GM21717 (cell line): ENCODE measurements around the gene AUTS2.

Experiments used
- ATAC-seq: cut with Tn5 transposase; IDR thresholded peaks from one replicate; pipeline ENCODE4 v1.9.1; 2021; ENCODE audit warnings: mild to moderate bottlenecking, moderate library complexity; ENCODE audit not compliant: unreplicated experiment

Gene AUTS2

DNA sequence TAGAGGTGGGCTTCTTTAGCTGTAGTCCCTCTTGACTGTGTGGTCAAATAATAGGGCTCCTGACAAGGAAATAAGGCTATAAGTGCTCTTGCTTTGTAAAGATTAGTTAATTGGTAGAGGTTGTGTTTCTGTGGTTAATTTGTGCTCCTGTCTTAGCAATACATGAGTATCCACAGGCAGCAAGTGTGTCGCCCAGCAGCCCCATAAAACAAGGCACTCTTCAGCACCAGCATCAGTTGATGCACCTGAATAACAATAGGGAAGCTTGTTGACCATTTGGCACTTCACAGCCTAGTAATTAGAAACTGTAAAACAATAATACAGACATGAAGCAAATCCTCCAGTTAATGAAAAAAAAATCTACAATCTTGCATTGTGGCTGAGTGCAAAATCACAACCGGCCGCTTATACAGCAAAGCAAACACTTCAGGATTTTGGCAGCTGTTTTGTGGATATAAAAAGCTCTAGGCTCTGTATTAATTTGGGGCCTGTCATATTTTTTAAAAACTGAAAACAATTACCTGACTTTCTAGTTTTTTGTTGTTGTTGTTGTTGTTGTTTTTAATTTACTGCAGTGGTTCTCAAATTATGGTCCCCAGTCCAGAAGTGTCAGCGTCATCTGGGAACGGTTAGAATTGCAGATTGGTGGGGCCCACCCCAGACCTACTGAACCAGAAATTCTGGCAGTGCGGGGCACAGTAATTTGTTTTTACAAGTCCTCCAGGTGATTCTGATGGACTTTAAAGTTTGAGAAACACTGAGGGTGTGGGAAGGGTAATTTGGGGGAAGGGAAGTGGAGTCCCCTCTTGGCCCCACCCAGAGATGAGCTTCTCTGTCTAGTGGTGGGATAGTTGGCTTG lies 56.8 kb downstream of the AUTS2 start:
- ATAC-seq = no peak

DNA sequence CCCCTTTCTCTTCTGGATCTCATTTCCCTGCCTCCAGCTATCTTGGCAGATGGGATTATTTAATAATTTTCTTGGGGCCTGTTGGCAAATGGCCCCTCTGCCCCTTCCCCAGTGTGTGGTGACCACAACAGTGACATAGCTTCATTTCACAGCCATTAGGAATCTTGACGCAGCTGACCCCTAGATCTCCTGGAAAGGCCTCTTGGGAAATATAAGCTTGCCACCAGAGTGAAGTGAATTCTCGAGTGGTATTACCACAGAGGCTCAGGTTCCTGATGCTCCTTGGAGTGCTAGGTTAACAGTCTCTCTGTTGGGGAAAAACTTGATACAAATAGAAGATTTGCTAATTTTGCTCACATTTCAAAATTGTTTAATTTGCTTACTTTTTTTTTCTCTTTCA lies 57.8 kb downstream of the AUTS2 start:
- ATAC-seq = no peak

DNA sequence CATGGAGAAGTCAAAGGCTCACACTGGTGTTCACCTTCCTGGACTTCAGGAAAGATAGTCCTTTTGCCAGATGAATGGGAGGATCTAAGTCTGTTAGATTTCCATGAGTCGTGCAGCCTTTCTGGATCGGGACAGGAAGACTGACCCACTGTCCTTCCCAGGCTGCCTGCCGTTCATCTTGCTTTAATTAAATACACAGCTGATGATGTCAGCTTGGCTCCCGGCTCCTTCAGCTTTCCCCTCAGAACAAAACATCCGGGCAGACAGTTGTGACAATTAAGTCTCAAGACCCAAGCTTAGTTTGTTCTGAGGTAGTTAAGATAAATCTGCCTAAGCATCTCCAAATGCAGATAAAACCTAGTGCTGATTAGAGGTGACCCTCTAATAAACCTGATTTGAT lies 58.6 kb downstream of the AUTS2 start:
- no peak for ATAC-seq

DNA sequence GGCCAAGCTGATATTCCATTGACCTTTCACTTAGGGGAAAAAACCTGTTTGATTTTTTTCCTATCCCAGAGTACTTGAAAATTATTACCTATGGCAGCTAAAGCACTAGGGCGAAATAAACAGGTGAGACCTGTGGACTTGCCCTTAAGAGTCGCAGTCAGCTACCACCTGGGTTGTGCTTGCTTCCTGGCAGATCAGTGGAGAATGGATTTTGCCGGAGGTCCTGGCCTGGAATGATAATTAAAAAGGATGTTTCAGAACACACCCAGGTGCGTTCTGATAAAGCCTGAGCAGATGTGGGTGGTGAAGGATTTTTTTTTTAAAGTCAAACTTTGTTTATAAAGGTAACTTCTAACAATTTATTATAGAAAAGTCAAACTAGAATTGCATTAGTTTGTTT lies 59.1 kb downstream of the AUTS2 start:
- no peak for ATAC-seq

DNA sequence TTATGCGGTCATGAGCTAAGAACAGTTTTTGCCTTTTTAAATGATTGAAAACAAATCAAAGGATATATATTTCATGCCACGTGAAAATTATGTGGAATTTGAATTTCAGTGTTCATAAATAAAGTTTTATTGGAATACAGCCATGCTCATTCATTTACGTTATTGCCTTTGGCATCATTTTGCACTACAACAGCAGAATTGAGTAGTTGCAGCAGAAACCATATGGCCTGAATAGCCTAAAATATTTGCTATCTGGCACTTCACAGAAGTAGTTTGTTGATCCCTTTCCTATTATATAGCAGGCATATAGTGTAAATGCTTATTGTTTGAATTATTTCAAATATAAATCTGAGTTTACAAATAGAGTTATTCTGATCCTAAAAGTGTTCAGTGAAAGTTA lies 59.7 kb downstream of the AUTS2 start:
- no peak for ATAC-seq

DNA sequence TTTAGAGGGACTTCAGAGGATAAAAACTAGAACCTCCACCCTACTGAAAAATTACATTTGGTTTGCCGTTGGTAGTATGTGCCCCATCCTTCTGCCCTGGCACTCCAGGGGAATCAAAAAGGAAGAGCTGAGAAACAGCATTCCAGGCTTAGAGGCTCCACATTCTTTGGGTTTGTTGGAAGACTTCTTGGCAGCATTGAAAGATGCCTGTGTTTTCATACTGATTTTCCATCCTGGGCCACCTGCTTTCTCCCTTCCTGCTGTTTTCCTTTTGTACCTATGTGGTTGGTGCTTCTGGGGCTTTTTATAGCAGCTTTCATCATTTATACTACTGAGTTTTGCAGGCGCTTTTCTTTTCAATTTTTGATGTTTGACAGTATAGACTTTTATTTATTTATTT lies 61.7 kb downstream of the AUTS2 start:
- no peak for ATAC-seq

DNA sequence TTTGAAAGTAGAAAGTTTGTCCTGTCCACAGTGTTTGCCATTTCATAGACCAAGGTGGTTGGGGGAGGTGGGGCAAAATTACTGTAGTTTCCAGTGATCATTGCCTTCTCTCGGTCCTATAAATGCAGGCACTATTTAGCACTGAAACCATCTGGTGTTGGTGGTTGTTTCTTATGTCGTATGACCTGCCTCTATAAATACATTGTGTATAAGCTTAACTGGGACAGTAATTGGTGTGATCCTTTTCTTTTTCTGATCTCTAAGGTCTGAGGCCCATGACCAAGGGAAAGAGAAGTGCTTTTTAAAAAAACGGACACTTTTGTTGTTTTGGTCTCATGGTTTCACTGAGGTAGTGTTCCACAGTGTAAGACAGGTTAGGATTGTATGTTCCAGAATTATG lies 63.1 kb downstream of the AUTS2 start:
- no peak for ATAC-seq

DNA sequence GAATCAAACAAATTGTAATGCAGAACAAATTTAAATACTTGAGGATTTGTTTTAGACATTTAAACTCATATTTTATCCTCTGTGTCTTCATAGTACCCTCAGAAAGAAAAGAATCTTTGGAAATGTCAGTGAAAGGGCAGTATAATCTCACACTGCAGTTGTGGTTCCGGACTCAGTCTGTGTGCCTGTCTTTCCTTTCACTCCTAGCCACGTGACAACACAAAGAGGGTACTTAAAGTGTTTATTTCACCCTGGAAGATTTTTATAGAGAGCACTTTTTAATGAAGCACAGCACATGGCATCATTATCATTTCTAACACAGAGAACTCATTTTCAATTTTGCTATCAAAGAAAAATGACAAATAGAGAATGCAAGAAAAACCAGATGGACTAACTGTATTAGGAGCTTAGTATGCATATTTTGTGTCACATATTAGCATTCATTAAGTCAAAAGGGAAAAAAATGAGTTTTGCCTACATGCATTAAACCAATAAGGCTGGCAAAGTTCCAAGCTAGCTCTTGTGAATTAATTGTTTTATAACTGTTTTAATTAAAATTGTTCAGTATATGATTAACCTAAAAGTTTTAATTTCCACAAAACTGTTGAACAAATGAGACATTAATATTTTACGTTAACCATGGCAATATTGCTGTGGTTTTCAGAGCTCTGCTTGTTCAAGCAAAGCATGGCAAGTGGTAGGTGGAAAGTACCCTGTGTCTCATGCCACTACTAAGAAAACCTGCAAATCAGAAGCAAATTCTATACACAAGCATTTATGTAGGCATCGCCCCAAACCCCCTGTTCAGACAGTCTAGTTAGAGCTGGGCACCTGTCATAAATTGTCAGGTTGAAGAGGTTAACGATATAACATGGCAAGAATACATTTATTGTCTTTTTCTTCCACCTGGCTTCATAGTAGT lies 65.9 kb downstream of the AUTS2 start:
- ATAC-seq = peak; percentile 48

DNA sequence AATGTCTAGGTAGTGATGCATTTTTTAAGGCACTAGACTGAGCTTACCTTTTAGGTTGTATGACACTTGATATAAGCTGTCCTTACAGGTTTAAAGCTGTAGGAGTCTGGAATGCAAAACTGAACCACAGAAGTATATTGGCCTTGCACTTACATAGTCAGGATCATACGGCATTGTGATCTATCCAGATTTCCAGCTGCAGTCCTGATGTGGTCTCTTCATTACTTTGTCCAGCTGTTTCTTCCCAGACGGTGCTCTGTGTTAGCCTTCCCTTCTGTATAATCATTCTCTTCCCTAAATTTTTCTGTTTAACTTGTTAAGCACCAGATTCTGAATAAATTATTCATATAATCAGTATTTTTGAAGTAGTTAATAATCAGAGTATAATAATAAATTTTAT lies 67.1 kb downstream of the AUTS2 start:
- ATAC-seq = no peak

DNA sequence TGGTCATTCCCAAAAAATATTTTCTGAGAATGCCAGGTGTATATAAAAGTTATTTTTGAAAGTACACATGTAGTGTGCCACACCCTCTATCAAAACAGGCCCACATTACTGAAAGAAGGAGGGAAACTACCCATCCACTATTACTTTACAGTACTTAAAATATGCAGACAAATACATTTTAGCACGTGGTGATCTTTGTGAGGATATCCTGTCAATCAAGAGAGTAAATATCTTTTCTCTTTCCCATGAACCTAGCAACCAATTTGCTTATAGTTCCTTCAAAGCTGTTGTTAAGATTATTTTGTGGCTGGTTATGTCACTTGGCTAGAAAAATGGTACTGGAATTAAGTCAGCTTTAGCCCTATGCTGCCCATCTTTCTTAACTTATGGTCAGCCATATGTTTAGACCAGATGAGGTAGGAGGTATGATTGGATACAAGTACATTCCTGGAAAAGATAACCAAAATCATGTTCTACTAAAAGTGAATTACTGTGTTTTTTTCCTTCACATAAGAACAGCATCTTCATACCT lies 70.1 kb downstream of the AUTS2 start:
- ATAC-seq = no peak

DNA sequence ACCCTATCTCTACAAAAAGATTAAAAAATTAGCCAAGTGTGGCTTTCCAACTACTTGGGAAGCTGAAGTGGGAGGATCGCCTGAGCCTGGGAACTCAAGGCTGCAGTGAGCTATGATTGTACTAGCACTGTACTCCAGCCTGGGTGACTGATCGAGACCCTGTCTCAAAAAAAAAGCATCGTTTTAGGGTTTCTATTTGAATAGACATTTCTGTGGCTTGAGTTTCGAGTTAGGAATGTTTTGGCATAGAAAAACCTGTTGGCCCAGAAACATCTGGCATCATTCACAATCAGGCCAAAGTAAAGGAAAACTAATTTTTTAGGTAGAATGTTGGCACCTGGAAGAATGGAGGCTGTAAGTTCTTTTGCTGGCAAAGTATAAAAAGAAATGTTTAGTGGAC lies 72.4 kb downstream of the AUTS2 start:
- ATAC-seq = no peak

DNA sequence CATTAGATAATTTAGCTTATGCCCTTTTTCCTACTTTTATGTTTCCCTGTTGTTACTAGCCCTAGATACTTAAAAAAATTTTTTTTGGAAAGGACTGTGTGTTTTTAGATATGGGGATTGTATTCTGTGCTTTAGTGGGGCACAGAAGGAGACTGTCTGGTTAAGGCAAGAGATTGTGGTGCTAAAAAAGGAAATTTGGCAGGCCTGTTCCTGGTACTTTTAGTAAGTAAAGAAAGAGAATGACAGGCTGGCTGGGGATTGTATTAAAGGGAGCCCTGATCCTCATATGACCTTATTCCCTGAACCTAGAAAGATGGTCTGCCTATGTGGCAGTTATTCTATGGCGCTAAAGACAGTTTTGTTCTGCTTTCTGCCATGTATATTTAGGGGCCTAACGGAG lies 74.8 kb downstream of the AUTS2 start:
- ATAC-seq = no peak

DNA sequence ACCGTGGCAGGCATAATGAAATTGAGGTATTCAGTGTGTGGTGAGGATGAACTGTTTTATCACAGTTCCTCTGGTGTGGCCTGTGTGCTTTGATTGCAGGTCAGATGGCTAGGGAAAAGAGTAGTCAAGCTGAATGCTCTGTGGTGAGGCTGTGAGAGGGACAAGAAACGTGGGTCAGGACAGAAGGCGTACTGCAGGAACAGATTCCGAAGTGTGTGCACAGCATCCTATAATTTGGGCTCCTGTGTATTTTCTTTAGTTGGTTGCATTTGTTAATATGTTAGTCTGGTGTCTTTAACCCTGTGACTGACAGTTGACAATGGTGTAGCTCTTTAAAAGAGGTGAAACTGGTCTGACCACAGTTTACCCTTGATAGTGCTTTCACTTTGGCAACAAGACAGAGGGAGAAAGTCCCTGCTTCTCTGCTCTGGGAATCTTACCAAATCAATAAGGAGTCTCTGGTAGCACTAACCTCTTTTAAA lies 76.5 kb downstream of the AUTS2 start:
- ATAC-seq = peak; percentile 75

DNA sequence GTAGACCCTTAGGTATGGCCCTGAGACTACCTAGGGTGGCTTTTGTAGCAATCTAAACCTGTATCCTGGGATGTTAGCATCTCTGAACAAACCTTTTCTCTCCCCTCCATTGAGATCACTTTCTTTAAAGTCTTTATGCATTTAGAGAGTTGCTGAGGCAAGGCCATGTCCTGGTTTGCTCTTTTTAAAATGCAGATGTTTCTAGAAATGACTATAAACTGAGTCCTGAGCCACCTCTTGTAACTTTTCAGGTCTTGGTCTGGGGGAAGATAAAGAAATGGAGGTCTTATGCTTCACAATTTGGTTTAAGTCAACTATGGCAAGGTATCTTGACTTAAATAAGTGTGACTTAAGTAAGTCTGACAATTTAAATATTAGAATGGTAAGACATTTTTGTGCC lies 78.0 kb downstream of the AUTS2 start:
- ATAC-seq = no peak

DNA sequence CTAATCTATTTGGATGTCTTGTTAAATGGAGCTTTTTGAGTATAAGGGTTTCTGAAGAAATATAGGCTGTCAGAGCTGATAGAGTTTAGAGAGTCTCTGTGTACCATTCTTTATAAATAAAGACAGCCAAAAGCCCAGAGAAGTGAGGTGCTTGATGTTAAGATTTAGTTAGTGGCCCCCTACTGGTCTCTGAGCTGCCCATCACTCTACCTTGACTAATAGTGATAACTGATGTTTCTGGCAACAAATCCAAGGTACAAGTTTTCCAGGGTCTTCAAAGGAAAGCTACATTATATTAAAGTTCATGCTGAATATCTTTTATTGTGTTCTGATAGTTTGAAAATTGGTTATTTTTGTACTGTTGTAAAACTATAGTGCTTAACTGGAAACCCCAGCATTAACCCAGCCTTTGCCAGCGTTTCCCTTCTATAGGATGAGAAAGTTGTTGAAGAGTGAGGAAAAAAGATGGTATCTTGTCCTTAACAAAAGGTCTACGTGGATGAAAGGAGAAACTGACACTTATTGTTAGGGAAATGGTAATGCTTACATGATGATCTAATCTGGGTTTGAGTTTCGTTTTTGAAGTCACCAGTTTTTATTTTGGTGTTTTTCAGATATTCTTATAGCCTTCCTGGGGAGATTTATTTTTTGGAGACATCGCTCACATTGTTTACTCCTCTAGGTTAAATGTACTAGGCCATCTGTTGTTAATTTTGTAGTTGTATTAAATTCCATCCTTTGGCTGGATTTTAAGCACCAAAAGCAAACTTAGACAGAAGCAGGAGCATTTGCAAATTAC lies 79.0 kb downstream of the AUTS2 start:
- no peak for ATAC-seq

DNA sequence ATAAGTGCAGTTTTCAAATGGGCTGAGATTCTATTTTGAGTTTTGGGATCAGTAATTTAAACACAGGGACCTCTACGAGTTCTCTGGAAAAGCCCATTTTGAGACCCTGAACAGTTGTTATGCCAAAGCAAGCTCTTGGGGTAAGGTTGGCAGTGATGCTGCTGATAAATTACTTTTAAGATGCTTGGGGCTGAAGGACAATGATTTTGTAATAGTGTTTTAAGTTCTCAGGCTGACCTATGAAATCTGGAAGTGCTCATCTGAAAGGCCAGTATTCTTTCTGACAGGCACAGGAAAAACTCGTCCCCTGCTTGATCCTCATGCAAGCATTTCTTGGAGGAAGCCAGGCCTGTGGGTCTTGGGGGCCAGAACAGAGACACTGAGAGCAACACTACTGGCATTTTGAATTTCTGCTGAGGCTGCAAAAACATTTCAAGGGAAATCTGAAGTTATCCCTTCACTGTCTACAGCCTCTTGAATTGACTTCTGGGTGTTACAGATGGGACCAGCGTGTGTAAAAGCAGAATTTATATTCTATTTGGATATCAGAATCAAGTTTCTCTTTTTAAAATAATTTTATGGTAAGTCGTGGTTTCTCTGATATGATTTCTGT lies 79.7 kb downstream of the AUTS2 start:
- ATAC-seq = no peak

DNA sequence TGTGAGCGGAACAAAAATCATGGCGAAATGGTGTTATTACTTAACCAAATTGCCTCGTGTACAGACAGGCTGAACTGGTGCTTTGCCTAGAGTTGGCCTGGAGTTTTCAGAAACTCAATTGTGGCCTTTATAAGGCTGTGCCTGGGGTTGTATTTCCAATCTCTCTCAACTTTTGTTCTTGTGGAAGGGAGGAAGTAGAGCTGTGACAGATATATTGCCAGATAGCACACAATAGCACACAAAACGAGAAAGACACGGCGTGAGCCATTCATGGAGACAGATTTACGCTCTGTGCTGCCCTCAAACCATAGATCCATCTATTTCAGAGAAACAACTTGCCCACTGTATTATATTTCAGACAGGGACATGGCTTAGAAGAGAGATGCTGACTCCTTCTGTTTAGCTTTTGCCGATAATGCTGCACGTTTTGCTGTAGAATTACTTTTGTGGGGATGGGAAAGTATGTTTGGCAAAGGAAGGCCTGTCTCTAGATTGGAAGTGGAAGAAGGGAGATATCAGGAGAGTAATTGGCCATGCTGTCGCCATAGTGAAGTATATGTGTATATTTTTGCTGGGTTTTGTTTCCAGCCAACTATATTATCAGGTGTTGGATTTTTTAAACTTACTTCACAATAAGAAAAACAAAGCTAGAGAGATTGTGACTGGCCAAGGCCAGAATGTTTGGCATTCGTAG lies 80.4 kb downstream of the AUTS2 start:
- no peak for ATAC-seq

DNA sequence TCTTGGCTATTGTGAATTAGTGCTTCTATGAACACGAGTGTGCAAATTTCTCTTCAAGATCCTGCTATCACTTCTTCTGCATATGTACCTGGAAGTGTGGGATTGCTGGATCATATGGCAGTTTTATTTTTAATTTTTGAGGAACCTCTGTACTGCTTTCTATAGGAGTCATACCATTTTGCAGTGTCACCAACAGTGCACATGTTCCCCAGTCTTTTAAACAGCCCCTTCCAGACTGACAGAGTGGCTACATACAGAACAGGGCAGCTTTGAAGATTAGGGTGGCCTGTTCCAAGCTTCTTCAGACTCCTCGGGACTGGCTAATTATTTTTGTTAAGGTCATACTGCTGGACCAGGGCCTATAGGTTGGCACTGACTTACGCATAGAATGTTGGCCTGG lies 82.9 kb downstream of the AUTS2 start:
- no peak for ATAC-seq

DNA sequence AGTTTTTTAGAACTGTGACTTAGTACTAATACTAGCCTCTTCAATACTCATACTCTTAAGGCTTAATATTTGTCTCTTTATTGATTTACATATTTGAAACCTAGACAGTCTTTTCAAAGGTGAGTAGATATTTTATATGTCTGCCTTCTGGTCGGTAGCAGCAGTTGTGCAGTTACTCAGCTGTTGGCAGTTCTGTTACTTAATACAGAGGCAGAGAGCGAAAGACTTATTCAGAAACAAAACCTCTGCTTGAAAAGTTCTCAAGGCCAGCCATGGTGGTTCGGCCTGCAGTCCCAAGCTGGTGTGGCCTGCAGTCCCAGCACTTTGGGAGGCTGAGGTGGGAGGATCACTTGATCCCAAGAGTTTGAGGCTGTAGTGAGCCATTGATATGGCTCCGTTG lies 84.2 kb downstream of the AUTS2 start:
- peak; percentile 32 for ATAC-seq

DNA sequence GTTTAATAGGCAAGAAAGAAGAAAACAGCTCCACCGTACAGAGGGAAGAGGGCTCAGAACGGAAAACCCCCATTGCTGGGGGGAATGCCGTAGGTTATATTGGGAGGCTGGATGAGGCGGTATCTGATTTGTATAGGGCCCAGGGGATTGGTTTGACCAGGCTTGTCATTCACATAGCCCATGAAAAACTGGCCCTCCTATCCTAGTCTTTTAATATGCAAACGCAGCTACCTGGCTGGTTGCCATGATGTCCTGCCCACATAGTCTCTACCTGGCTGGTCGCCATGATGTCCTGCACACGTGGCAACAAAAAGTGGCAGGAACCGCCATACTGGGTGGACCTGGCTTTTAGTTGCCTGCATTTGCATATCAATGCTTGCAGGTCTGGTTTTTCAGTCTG lies 84.7 kb downstream of the AUTS2 start:
- peak; percentile 41 for ATAC-seq
